A549 (cell line): ENCODE results near the gene UMODL1.

Experiments
- BCL3 ChIP-seq: fragments of >200 bp; sonication (Bioruptor Twin); formaldehyde crosslinking; IDR thresholded peaks from 3 replicates; pipeline ENCODE4 v1.6.1; 2016
- CHD2 ChIP-seq: fragments of 150-350 bp; IDR thresholded peaks from 2 replicates; pipeline ENCODE4 v1.6.1; 2014; ENCODE audit warnings: low read length; ENCODE audit not compliant: partially characterized antibody
- CTCF ChIP-seq: fragments of >200 bp; sonication (Bioruptor Twin); formaldehyde crosslinking; IDR thresholded peaks from 3 replicates; pipeline ENCODE4 v1.5.1; 2016
- EHMT2 ChIP-seq: fragments of 200-600 bp; sonication (generic); IDR thresholded peaks from 2 replicates; pipeline ENCODE4 v1.6.1; 2016; ENCODE audit warnings: antibody characterized with exemption, low read depth, mild to moderate bottlenecking, moderate library complexity
- EP300 ChIP-seq, 2 experiments: fragments of >200 bp; sonication (Bioruptor Twin); formaldehyde crosslinking; IDR thresholded peaks; 2 replicates in 1 of 2; 3 replicates in 1 of 2; pipeline ENCODE4 v1.6.1; 2016 to 2017
- FOSL2 ChIP-seq, 2 experiments: fragments of 450-650 bp in 1 of 2; fragments of >200 bp in 1 of 2; sonication (Bioruptor Twin) in 1 of 2; formaldehyde crosslinking; IDR thresholded peaks; 2 replicates each; pipeline versions ENCODE4 v1.5.0 to v1.6.1; 2016 to 2020; ENCODE audit warnings: mild to moderate bottlenecking in 1 of 2, moderate library complexity in 1 of 2
- MAX ChIP-seq: IDR thresholded peaks from 2 replicates; pipeline ENCODE4 v1.6.1; 2012
- POLR2A ChIP-seq: IDR thresholded peaks from 2 replicates; pipeline ENCODE4 v1.6.1; 2012; ENCODE audit warnings: mild to moderate bottlenecking, low read length
- RAD21 ChIP-seq, 2 experiments: fragments of >200 bp in 1 of 2; sonication (Bioruptor Twin) in 1 of 2; formaldehyde crosslinking in 1 of 2; IDR thresholded peaks in 1 of 2; conservative IDR thresholded peaks in 1 of 2; 2 replicates in 1 of 2; 3 replicates in 1 of 2; pipeline ENCODE4 v1.6.1; 2012 to 2018; ENCODE audit warnings: inconsistent platforms in 1 of 2
- ZC3H11A ChIP-seq: fragments of 450-650 bp; IDR thresholded peaks from 2 replicates; pipeline ENCODE4 v1.6.1; 2014; ENCODE audit warnings: antibody characterized with exemption, mild to moderate bottlenecking

DNA sequence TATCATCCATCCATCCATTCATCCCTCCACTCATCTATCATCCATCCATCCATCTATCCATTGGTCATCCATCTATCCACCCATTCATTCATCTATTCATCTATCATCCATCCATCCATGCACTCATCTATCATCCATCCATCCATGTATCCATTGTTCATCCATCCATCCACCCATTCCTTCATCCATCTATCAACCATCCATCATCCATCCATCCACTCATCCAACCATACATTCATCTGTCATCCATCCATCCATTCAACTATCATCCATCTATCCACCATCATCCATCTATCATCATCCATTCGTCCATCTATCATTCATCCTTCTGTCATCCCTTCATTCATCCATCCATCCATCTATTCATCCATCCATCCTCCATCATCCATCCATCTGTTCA lies 61.1 kb downstream of the UMODL1 start:
- no peak for TF ChIP-seq CTCF
- no peak for TF ChIP-seq POLR2A
- no peak for TF ChIP-seq EHMT2
- TF ChIP-seq CHD2 = no peak
- no peak for TF ChIP-seq BCL3
- no peak for TF ChIP-seq MAX
- TF ChIP-seq FOSL2 (IDR thresholded peaks at IDR 0.05) = no peak
- TF ChIP-seq FOSL2 (CRISPR knock-in tag; IDR thresholded peaks at IDR 0.05) = no peak
- TF ChIP-seq ZC3H11A = no peak
- no peak for TF ChIP-seq RAD21 (conservative IDR thresholded peaks at IDR 0.05 in 1 of 2, IDR thresholded peaks at IDR 0.05 in 1 of 2)
- no peak for TF ChIP-seq EP300 (IDR thresholded peaks at IDR 0.05)
